ENCODE data around the gene ABCB6.

- TF ChIP-seq, protein P1, sequence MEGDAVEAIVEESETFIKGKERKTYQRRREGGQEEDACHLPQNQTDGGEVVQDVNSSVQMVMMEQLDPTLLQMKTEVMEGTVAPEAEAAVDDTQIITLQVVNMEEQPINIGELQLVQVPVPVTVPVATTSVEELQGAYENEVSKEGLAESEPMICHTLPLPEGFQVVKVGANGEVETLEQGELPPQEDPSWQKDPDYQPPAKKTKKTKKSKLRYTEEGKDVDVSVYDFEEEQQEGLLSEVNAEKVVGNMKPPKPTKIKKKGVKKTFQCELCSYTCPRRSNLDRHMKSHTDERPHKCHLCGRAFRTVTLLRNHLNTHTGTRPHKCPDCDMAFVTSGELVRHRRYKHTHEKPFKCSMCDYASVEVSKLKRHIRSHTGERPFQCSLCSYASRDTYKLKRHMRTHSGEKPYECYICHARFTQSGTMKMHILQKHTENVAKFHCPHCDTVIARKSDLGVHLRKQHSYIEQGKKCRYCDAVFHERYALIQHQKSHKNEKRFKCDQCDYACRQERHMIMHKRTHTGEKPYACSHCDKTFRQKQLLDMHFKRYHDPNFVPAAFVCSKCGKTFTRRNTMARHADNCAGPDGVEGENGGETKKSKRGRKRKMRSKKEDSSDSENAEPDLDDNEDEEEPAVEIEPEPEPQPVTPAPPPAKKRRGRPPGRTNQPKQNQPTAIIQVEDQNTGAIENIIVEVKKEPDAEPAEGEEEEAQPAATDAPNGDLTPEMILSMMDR (conservative IDR thresholded peaks at IDR 0.05), result no peak
- no peak for TF ChIP-seq ZFX (IDR thresholded peaks at IDR 0.05)
Measured at GRCh38 chr2:219215871-219216534, 2.8 kb downstream of the ABCB6 start.
